Measurements from ENCODE around the gene S100A1. TPM values are rescaled to one million over a fixed set of nuclear protein-coding genes. Genes with fewer than 3 reads are reported as not detected.
A peak's percentile ranks its signal among the peaks of the same experiment; 100 is the strongest.

The S100A1 gene
- total and polyA plus RNA-seq, 2 donors from 2014 or later = 83.1 to 332 TPM

DNA sequence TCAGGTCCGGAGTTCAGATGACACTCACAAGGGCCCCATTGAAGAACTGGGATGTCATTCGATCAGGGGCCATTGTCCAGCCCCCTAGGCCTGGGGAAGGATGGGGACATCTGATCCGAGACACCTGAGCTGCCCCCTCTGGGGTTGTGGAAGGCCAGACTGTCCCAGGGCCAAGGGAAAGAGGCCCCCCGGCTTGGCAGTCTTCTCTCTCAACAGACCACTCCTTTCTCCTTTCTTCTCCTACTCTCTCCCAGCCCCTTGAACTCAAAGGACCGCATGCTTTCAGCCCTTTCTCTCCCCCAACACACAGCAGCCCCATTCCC lies 1.1 kb downstream of the S100A1 start:
- Histone ChIP-seq H3K4me3 (ENCODE audit: low read length in 3 of 3) (no peak overlapping the region), H3K36me3 (ENCODE audit: control insufficient read depth in 2 of 3, insufficient read depth in 3 of 3, low read length in 3 of 3) (peaks cover 0 to 4% (median 0%) of the 10 kb centered on the region in 3 donors), H3K9ac (ENCODE audit: low read length in 3 of 3) (no peak overlapping the region), H3K27ac (ENCODE audit: low read depth in 2 of 2, low read length in 2 of 2) (no peak overlapping the region), H3K9me3 (ENCODE audit: control insufficient read depth in 2 of 3, insufficient read depth in 1 of 3, low read length in 3 of 3) (no peaks in the 10 kb centered on the region), H3K27me3 (ENCODE audit: control insufficient read depth, insufficient read depth, low read length) (no peaks in the 10 kb centered on the region), H3K4me1 (ENCODE audit: control insufficient read depth in 2 of 3, insufficient read depth in 2 of 3, low read depth in 1 of 3, low read length in 3 of 3) (peaks cover 0 to 37% (median 25%) of the 10 kb centered on the region in 3 donors)
- DNase-seq (peak in 1 of 5 donors; percentile 43), FAIRE-seq (no peak)
- intact Hi-C loops (cut with DNase I) = no loop called here
- TF ChIP-seq CTCF (IDR thresholded peaks at IDR 0.05; ENCODE audit: borderline replicate concordance, extremely low read depth, insufficient read depth) = no peak

DNA sequence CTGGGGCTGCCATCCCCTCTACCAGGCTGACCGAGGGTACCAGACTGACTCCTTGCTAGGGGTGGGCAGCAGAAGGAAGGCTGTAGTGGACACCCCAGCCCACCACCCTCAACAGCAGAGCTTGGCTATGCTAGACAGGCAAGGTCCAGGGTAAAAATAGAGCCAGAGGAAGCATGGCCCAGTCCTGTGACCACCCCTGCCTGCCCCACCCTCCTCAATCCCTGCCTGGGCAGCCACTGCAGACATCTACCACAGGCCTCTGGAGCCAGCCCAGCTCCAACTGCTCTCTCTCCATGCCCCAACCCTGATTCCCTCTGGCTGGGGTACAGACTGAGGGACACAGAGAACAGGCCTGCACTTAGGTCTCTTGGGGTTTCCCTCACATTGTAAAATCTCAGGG lies 1.7 kb downstream of the S100A1 start:
- no peak for FAIRE-seq
- Histone ChIP-seq H3K4me1 (ENCODE audit: control insufficient read depth in 2 of 3, insufficient read depth in 2 of 3, low read depth in 1 of 3, low read length in 3 of 3) (peaks cover 0 to 36% (median 25%) of the 10 kb centered on the region in 3 donors), H3K9me3 (ENCODE audit: control insufficient read depth in 2 of 3, insufficient read depth in 1 of 3, low read length in 3 of 3) (no peaks in the 10 kb centered on the region), H3K4me3 (ENCODE audit: low read length in 3 of 3) (no peak overlapping the region), H3K9ac (ENCODE audit: low read length in 3 of 3) (peak overlapping the region in 1 of 3 donors; percentile 34), H3K36me3 (ENCODE audit: control insufficient read depth in 2 of 3, insufficient read depth in 3 of 3, low read length in 3 of 3) (peaks cover 0 to 4% (median 0%) of the 10 kb centered on the region in 3 donors), H3K27me3 (ENCODE audit: control insufficient read depth, insufficient read depth, low read length) (no peaks in the 10 kb centered on the region), H3K27ac (ENCODE audit: low read depth in 2 of 2, low read length in 2 of 2) (peak overlapping the region in 1 of 2 donors; percentile 20)
- no peak for TF ChIP-seq CTCF (IDR thresholded peaks at IDR 0.05; ENCODE audit: borderline replicate concordance, extremely low read depth, insufficient read depth)
- DNase-seq = peak in 1 of 5 donors; percentile 57
- intact Hi-C loops (cut with DNase I) = no loop called here

GRCh38 chr1:153630384-153630783 lies 2.1 kb downstream of the S100A1 start:
- TF ChIP-seq CTCF (IDR thresholded peaks at IDR 0.05; ENCODE audit: borderline replicate concordance, extremely low read depth, insufficient read depth) = no peak
- Histone ChIP-seq H3K27me3 (ENCODE audit: control insufficient read depth, insufficient read depth, low read length) (no peaks in the 10 kb centered on the region), H3K4me3 (ENCODE audit: low read length in 3 of 3) (no peak overlapping the region), H3K27ac (ENCODE audit: low read depth in 2 of 2, low read length in 2 of 2) (no peak overlapping the region), H3K36me3 (ENCODE audit: control insufficient read depth in 2 of 3, insufficient read depth in 3 of 3, low read length in 3 of 3) (peaks cover 0 to under 1% (median 0%) of the 10 kb centered on the region in 3 donors), H3K4me1 (ENCODE audit: control insufficient read depth in 2 of 3, insufficient read depth in 2 of 3, low read depth in 1 of 3, low read length in 3 of 3) (peaks cover 0 to 32% (median 25%) of the 10 kb centered on the region in 3 donors), H3K9ac (ENCODE audit: low read length in 3 of 3) (peak overlapping the region in 1 of 3 donors; percentile 34), H3K9me3 (ENCODE audit: control insufficient read depth in 2 of 3, insufficient read depth in 1 of 3, low read length in 3 of 3) (no peaks in the 10 kb centered on the region)
- DNase-seq (peak in 1 of 5 donors; percentile 77), FAIRE-seq (no peak)
- intact Hi-C loops (cut with DNase I) = no loop called here

Data from kidney (tissue), 14 donors.